ENCODE data around the gene GPR146. TPM values are rescaled to one million over a fixed set of nuclear protein-coding genes. Genes with fewer than 3 reads are reported as not detected.

Gene GPR146
- total RNA-seq, 2 experiments from 2014 or later: 9.9 to 13.7 TPM

GRCh38 chr7:1019255-1019785, 25.0 kb upstream of the GPR146 start:
- POLR2A ChIA-PET: no interaction called here
- H3K27ac Mint-ChIP-seq: no peak overlapping the region
- CTCF ChIA-PET: interaction anchor here (2.3 kb wide), 1 partner anchor 47 kb away, joined by 5 read pairs; no protein-coding TSS in a partner anchor

DNA sequence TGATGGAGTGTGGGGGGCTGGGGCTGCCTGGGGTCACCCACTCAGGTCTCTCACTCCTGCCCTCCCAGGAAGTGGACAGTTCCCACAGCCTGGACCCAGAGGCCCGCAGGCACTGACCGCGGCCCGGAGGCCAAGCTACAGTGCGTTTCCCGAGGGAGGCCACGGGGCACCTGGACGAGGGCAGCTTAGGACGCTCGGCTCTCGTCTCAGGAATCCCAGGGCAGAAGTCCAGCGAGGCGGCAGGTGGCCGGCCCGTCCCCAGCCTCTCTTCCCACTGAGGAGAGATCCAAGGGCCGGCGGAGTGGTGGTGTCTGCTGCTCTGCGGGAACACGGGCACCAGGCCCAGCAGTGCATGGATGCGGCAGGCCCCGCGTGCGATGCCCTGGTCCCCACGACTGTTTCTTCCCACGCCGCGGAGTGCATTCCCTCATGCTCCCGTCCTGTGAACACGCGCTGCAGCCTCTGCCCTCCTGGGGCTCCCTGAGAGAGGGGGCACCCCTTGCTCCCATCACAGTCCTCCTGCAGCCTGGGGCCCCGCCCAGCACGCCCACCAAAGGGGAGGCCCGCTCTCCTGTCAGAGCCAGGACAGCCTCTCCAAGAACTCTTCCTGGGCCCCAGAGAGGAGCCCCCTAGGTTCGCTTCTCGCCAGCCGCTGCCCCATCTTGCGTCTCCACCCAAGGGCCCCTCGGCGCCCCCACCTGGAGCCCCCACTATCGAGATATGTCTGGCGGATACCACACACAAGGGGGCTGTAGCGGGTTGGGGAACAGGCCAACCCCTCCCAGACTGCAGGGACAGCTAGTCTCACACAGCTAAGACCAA, 24.3 kb upstream of the GPR146 start:
- ChIA-PET POLR2A (no interaction called here), CTCF (interaction anchor here (1.6 to 2.3 kb wide), 3 partner anchors 26 to 46 kb away, joined by 4 to 5 read pairs (median 5); no protein-coding TSS in a partner anchor)
- peaks cover 33% of the 10 kb centered on the region for H3K36me3 Mint-ChIP-seq (ENCODE audit: low read depth)
- no peak overlapping the region for H3K27ac Mint-ChIP-seq
- H3K4me1 ChIP-seq (ENCODE audit: insufficient read depth, low read length): peaks cover 18% of the 10 kb centered on the region
- H3K4me3 ChIP-seq (ENCODE audit: low read length): no peak overlapping the region
- no peak overlapping the region for H3K27ac ChIP-seq (ENCODE audit: low read depth in 1 of 2, low read length in 2 of 2)
- peaks cover 16% of the 10 kb centered on the region for H3K4me1 Mint-ChIP-seq (ENCODE audit: low read depth)
- intact Hi-C loops (cut with DNase I, micrococcal nuclease): loop anchor here in 1 of 2 experiments (2.0 kb wide), 1 partner anchor 45 kb away; no protein-coding TSS in a partner anchor
- H3K27me3 ChIP-seq (ENCODE audit: control insufficient read depth in 1 of 2, insufficient read depth in 2 of 2, low read length in 2 of 2): no peaks in the 10 kb centered on the region
- DNase-seq: peak in 1 of 14 experiments; percentile 4
- no peak overlapping the region for H3K4me3 Mint-ChIP-seq
- ATAC-seq (ENCODE audit: poor library complexity): no peak
- H3K9me3 Mint-ChIP-seq: no peaks in the 10 kb centered on the region
- H3K36me3 ChIP-seq (ENCODE audit: insufficient read depth, low read length): peaks cover 10% of the 10 kb centered on the region
- H3K9me3 ChIP-seq (ENCODE audit: control insufficient read depth in 1 of 2, insufficient read depth in 1 of 2, low read length in 2 of 2): peaks cover 11 to 59% of the 10 kb centered on the region in 2 experiments
- TF ChIP-seq, protein P1, sequence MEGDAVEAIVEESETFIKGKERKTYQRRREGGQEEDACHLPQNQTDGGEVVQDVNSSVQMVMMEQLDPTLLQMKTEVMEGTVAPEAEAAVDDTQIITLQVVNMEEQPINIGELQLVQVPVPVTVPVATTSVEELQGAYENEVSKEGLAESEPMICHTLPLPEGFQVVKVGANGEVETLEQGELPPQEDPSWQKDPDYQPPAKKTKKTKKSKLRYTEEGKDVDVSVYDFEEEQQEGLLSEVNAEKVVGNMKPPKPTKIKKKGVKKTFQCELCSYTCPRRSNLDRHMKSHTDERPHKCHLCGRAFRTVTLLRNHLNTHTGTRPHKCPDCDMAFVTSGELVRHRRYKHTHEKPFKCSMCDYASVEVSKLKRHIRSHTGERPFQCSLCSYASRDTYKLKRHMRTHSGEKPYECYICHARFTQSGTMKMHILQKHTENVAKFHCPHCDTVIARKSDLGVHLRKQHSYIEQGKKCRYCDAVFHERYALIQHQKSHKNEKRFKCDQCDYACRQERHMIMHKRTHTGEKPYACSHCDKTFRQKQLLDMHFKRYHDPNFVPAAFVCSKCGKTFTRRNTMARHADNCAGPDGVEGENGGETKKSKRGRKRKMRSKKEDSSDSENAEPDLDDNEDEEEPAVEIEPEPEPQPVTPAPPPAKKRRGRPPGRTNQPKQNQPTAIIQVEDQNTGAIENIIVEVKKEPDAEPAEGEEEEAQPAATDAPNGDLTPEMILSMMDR (IDR thresholded peaks at IDR 0.05): no peak
- H3K27me3 Mint-ChIP-seq: no peaks in the 10 kb centered on the region

More at GRCh38 chr7:1019255-1019785, 25.0 kb upstream of the GPR146 start:
- peaks cover 32% of the 10 kb centered on the region for H3K36me3 Mint-ChIP-seq (ENCODE audit: low read depth)
- peaks cover 16% of the 10 kb centered on the region for H3K4me1 Mint-ChIP-seq (ENCODE audit: low read depth)
- DNase-seq: peak in 1 of 14 experiments; percentile 2
- no peak overlapping the region for H3K4me3 Mint-ChIP-seq
- H3K27me3 Mint-ChIP-seq: no peaks in the 10 kb centered on the region
- no peaks in the 10 kb centered on the region for H3K9me3 Mint-ChIP-seq
- H3K27ac ChIP-seq (ENCODE audit: low read depth in 1 of 2, low read length in 2 of 2): no peak overlapping the region
- peaks cover 11 to 59% of the 10 kb centered on the region in 2 experiments for H3K9me3 ChIP-seq (ENCODE audit: control insufficient read depth in 1 of 2, insufficient read depth in 1 of 2, low read length in 2 of 2)
- no peak overlapping the region for H3K4me3 ChIP-seq (ENCODE audit: low read length)
- peaks cover 21% of the 10 kb centered on the region for H3K4me1 ChIP-seq (ENCODE audit: insufficient read depth, low read length)
- intact Hi-C loops (cut with DNase I, micrococcal nuclease): no loop called here
- TF ChIP-seq, protein P1 (IDR thresholded peaks at IDR 0.05): no peak
- H3K36me3 ChIP-seq (ENCODE audit: insufficient read depth, low read length): peaks cover 10% of the 10 kb centered on the region
- H3K27me3 ChIP-seq (ENCODE audit: control insufficient read depth in 1 of 2, insufficient read depth in 2 of 2, low read length in 2 of 2): no peaks in the 10 kb centered on the region
- no peak for ATAC-seq (ENCODE audit: poor library complexity)

- H3K4me3 Mint-ChIP-seq: no peak overlapping the region
- ChIA-PET POLR2A (no interaction called here), CTCF (interaction anchor here (1.6 to 1.7 kb wide), 2 partner anchors 27 to 45 kb away, joined by 4 to 5 read pairs; no protein-coding TSS in a partner anchor)
- Histone ChIP-seq H3K27me3 (ENCODE audit: control insufficient read depth in 1 of 2, insufficient read depth in 2 of 2, low read length in 2 of 2) (no peaks in the 10 kb centered on the region), H3K9me3 (ENCODE audit: control insufficient read depth in 1 of 2, insufficient read depth in 1 of 2, low read length in 2 of 2) (peaks cover 11 to 59% of the 10 kb centered on the region in 2 experiments), H3K27ac (ENCODE audit: low read depth in 1 of 2, low read length in 2 of 2) (no peak overlapping the region), H3K4me1 (ENCODE audit: insufficient read depth, low read length) (peaks cover 21% of the 10 kb centered on the region), H3K4me3 (ENCODE audit: low read length) (no peak overlapping the region), H3K36me3 (ENCODE audit: insufficient read depth, low read length) (peaks cover 10% of the 10 kb centered on the region)
- ATAC-seq (ENCODE audit: poor library complexity) (no peak), DNase-seq (peak in 3 of 14 experiments; percentile 25 to 54 (median 30))
- TF ChIP-seq, protein P1 (IDR thresholded peaks at IDR 0.05): no peak
- peaks cover 16% of the 10 kb centered on the region for H3K4me1 Mint-ChIP-seq (ENCODE audit: low read depth)
- H3K9me3 Mint-ChIP-seq: no peaks in the 10 kb centered on the region
- intact Hi-C loops (cut with DNase I, micrococcal nuclease): loop anchor here in 1 of 2 experiments (2.0 kb wide), 1 partner anchor 44 kb away; no protein-coding TSS in a partner anchor
- no peak overlapping the region for H3K27ac Mint-ChIP-seq
- H3K27me3 Mint-ChIP-seq: no peaks in the 10 kb centered on the region
- H3K36me3 Mint-ChIP-seq (ENCODE audit: low read depth): peaks cover 33% of the 10 kb centered on the region
Observed at GRCh38 chr7:1020849-1021251, 23.5 kb upstream of the GPR146 start.

Measured in CD4-positive, alpha-beta T cell (primary cell).